Thoracic aorta endothelial cell (primary cell): ENCODE measurements around the gene C22orf15. TPM values are rescaled to one million over a fixed set of nuclear protein-coding genes. Genes with fewer than 3 reads are reported as not detected.

Experiments
- total RNA-seq: library from RNA; depleted of rRNA; stranded (reverse); fragments of >200 nt; gene quantifications from 2 replicates; pipeline ENCODE4 v1.2.3, GENCODE V29; 2012

Gene C22orf15
- 0.13 and 0.36 TPM in 2 replicates for total RNA-seq

DNA sequence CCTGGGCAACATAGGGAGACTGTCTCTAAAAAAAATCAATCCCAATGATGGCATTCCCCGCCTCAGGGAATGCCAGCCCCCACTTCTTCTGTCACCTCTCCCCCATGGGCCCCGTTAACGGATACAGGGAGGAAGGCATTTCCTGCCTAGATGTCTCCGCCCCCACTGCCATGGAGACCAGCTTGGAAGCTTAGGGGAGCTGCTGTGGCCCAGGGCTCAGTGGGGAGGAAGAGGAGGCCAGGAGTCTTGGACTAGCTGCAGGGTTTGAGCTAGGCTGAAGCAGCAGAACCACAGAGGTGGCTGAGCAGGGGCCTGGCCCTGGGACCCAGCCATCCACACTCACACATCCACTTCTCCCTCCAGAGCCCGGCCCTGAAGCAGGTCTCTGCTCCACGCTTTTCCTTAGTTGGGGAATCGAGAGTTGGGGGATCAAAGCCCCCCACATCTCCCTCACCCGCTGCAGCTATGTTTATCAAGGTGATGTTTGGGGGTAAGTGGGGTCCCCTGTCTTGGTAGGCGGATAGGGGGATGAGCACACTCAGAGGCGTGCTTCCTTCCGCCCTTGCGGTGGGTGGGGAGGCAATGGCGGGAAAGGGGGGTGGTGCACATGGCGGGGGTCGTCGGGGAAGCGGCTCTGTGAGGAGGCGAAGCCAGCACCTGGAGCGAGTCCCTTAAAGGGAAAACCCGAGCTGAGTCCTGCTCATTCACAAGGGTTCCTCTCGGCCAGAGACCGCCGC is at the start of gene C22orf15:
Gene C22orf15 (plus strand): TSS at position 149 of the 737 bp plus-strand sequence. CDS start 317 bp downstream, at position 466.

GRCh38 chr22:23750714-23751440 is 11.9 kb upstream of the C22orf15 start, which contains the start of gene ZNF70:
Gene ZNF70, minus strand, starts transcription at chr22:23751112. Its CDS starts 5,972 bp downstream, at chr22:23745140.

DNA sequence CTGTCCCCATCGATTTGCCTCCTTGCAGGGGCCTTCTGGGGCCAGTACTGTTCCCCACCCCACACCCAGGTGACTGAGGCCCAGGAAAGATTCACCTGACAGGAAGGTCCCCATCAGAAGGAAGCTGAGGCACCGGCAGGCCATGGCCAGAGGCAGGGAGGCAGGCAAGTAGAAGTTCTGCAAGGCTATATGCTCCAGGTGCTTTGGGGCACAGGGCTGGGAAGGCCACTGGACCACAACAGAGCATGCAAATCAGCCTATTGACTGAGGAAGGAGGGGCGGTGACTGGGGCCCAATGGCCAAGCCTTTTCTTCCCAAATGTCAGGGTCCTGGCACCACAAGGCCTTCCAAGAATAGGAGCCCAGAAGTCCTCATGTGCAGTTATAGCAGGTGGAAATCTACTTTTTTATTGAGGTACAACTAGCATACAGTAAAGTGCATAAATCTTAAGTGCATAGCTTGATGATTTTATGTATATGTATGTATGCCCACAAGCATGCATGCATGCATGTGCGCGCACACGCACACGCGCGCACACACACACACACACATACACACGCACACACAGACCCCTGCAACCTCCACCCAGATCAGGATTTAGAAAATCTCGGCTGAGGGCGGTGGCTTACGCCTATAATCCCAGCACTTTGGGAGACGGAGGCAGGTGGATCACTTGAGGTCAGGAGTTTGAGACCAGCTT is 8.4 kb upstream of the C22orf15 start, which contains the start of gene VPREB3:
Gene VPREB3 (minus strand): TSS at position 206 of the 700 bp plus-strand sequence. CDS start 62 bp downstream, at position 144.

DNA sequence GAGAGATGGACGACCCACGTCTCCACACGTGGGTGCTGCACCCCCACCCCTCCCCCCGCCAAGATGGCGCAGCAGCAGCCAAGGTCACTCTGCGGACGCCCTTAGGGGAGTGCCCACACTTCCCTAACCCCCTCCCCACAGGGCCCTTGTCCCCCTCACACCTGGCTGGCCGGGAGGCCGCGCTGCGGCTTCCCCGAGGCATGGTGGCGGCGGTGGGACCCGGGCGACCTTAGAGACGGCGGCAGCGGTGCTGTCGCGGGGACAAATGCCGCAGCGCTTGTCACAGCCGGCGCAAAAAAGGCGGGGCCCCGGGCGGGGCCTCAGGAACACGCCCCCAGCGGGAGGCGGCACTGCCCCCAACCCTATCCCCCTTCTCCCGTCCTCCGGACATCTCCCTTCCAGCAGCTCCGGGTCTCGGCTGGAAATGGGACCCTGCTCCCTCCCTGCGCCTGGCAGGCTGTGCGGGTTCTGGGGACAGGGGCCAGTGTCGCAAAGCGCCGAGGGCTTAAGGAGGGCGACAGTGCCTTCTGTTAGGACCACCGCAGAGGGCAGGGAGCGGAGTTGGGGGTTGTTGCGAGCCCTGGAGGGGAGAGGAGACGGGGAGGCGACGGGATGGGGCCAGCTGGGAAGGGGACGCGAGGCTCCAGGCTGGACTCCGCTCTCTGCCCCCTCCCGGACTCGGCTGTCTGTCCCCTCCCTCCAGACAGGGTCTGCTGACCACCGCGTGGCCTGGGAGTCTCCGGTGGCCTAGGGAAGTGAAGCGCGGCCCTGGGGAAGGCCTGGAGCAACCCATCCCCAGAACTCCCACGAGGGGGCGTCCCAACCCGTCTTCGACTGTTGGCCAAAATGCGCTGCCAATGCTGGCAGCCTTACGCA is 5.1 kb downstream of the C22orf15 start, which contains the start of gene CHCHD10:
Gene CHCHD10 (minus strand): TSS at position 300 of the 876 bp plus-strand sequence. CDS start 98 bp downstream, at position 202.

GRCh38 chr22:23772649-23773473 is 10.1 kb downstream of the C22orf15 start, which contains the start of gene MMP11:
Gene MMP11, plus strand, starts transcription at chr22:23772849. Its CDS starts 22 bp downstream, at chr22:23772871.

DNA sequence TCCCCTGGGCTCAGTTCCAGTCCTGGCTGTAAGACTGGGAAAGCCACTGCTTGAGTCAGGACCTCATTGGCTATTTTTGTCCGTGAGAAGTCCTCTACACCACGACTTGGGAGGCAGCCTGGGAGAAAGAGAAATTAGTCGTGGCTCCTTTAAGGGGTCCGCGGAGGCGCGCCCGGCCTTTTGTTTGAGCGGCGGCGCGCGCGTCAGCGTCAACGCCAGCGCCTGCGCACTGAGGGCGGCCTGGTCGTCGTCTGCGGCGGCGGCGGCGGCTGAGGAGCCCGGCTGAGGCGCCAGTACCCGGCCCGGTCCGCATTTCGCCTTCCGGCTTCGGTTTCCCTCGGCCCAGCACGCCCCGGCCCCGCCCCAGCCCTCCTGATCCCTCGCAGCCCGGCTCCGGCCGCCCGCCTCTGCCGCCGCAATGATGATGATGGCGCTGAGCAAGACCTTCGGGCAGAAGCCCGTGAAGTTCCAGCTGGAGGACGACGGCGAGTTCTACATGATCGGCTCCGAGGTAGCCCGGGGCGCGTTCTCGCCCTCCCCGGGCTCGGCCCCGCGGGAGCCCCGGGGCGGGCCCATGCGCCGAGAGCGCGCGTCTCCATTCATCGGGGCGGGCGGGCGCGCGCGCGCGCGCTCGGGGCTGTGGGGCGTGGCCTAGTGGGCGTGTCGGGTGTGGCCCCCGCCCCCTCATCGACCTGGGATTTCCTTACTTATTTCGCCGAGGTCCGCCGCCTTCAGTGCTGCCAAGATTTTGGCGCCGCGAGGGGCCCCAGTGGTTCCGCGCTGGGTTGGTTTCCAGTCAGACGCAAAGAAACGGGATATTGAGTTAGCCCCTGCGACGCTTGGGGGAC is 24.2 kb downstream of the C22orf15 start, which contains the start of gene SMARCB1:
Gene SMARCB1 (plus strand): TSS at position 215 of the 848 bp plus-strand sequence. CDS start 204 bp downstream, at position 419.

Other genes starting within 250 kb of the C22orf15 start
- not detected in 2 replicates for gene IGLL1, start 182.7 kb upstream of the C22orf15 start, total RNA-seq
- not detected in 2 replicates for gene DRICH1, start 130.7 kb upstream of the C22orf15 start, total RNA-seq
- not detected in 2 replicates for gene RGL4, start 72.0 kb upstream of the C22orf15 start, total RNA-seq
- gene ZNF70, start 11.9 kb upstream of the C22orf15 start, total RNA-seq = 5.6 and 6.3 TPM in 2 replicates
- gene VPREB3, start 8.6 kb upstream of the C22orf15 start, total RNA-seq = not detected in 2 replicates
- 12.6 and 15.6 TPM in 2 replicates for gene CHCHD10, start 5.0 kb downstream of the C22orf15 start, total RNA-seq
- gene MMP11, start 9.9 kb downstream of the C22orf15 start, total RNA-seq = 4.8 and 5.3 TPM in 2 replicates
- gene SMARCB1, start 24.0 kb downstream of the C22orf15 start, total RNA-seq = 74.9 and 78.7 TPM in 2 replicates
- 0.66 and 0.93 TPM in 2 replicates for gene DERL3, start 76.0 kb downstream of the C22orf15 start, total RNA-seq
- 5.6 and 7.0 TPM in 2 replicates for gene SLC2A11, start 94.9 kb downstream of the C22orf15 start, total RNA-seq
- 129 and 229 TPM in 2 replicates for gene MIF, start 131.4 kb downstream of the C22orf15 start, total RNA-seq
- 7.1 and 11.4 TPM in 2 replicates for gene GSTT2B, start 198.2 kb downstream of the C22orf15 start, total RNA-seq
- gene DDTL, start 203.9 kb downstream of the C22orf15 start, total RNA-seq = 0.86 and 2.1 TPM in 2 replicates
- gene DDT, start 211.5 kb downstream of the C22orf15 start, total RNA-seq = 81.8 and 91.3 TPM in 2 replicates
- 1.3 TPM in 1 of 2 replicates, not detected in the other for gene GSTT2, start 217.1 kb downstream of the C22orf15 start, total RNA-seq
- not detected in 2 replicates for gene GSTT4, start 242.5 kb downstream of the C22orf15 start, total RNA-seq
- 43.0 and 55.3 TPM in 2 replicates for gene CABIN1, start 248.3 kb downstream of the C22orf15 start, total RNA-seq